ENCODE results near the gene ADORA3. TPM values are rescaled to one million over a fixed set of nuclear protein-coding genes. Genes with fewer than 3 reads are reported as not detected.

The ADORA3 gene
- not detected in 5 replicates for total RNA-seq (2022; extraction: Qiagen RNA extraction; ENCODE audit: low read depth)

GRCh38 chr1:111503585-111504060, at the start of gene ADORA3, which contains the start of gene TMIGD3:
ADORA3 (minus strand) TSS chr1:111503633; CDS start chr1:111503354, 279 bp downstream.
TMIGD3 (minus strand) TSS chr1:111503633; CDS start chr1:111503354, 279 bp downstream.

Other genes with a start within 250 kb of the ADORA3 start
- gene CHIA, start 212.8 kb downstream of the ADORA3 start, total RNA-seq (2022; extraction: Qiagen RNA extraction; ENCODE audit: low read depth): not detected in 5 replicates
- 1.1 to 1.4 TPM (median 1.3 TPM) in 5 replicates for gene OVGP1, start 75.9 kb downstream of the ADORA3 start, total RNA-seq (2022; extraction: Qiagen RNA extraction; ENCODE audit: low read depth)
- 31.2 to 58.2 TPM (median 49.1 TPM) in 5 replicates for gene WDR77, start 54.4 kb downstream of the ADORA3 start, total RNA-seq (2022; extraction: Qiagen RNA extraction; ENCODE audit: low read depth)
- 231 to 276 TPM (median 253 TPM) in 5 replicates for gene ATP5PB, start 54.2 kb downstream of the ADORA3 start, total RNA-seq (2022; extraction: Qiagen RNA extraction; ENCODE audit: low read depth)
- 0.10 to 0.34 TPM (median 0.13 TPM) in 4 of 5 replicates, not detected in the other for gene C1orf162, start 29.6 kb downstream of the ADORA3 start, total RNA-seq (2022; extraction: Qiagen RNA extraction; ENCODE audit: low read depth)
- not detected in 5 replicates for gene TMIGD3, start within 50 bp of the ADORA3 start, total RNA-seq (2022; extraction: Qiagen RNA extraction; ENCODE audit: low read depth)
- gene RAP1A, start 116.2 kb upstream of the ADORA3 start, total RNA-seq (2022; extraction: Qiagen RNA extraction; ENCODE audit: low read depth): 21.1 to 31.2 TPM (median 25.9 TPM) in 5 replicates
- gene INKA2, start 235.8 kb upstream of the ADORA3 start, total RNA-seq (2022; extraction: Qiagen RNA extraction; ENCODE audit: low read depth): 1.8 to 2.5 TPM (median 2.0 TPM) in 5 replicates

All from A549 treated with RU486 at 1 μM for 4 hours (cell line).